WERI-Rb-1 (cell line): Measurements from ENCODE around the gene ZPBP2.
A peak's percentile ranks its signal among the peaks of the same experiment; 100 is the strongest.

Source experiments
- DNase-seq: peaks from one replicate; pipeline ENCODE4 v3.0.0-alpha.2; 2020
- H3K27ac ChIP-seq: fragments of 250-450 bp; sonication (Bioruptor Pico); 2 replicates; pipeline ENCODE4 v1.5.1; 2020; ENCODE audit warnings: mild to moderate bottlenecking, moderate library complexity
- H3K27me3 ChIP-seq: fragments of 250-450 bp; sonication (Bioruptor Pico); 2 replicates; pipeline ENCODE4 v1.5.1; 2021; ENCODE audit warnings: mild to moderate bottlenecking, low read depth, moderate library complexity; ENCODE audit not compliant: insufficient read depth, severe bottlenecking
- H3K36me3 ChIP-seq: fragments of 250-450 bp; sonication (Bioruptor Pico); 2 replicates; pipeline ENCODE4 v1.5.1; 2020; ENCODE audit warnings: mild to moderate bottlenecking, moderate library complexity
- H3K4me3 ChIP-seq: 2 replicates; pipeline ENCODE4 v1.5.1; 2011; ENCODE audit warnings: low read depth, mild to moderate bottlenecking, control low read depth, low read length
- H3K9me3 ChIP-seq: fragments of 250-450 bp; sonication (Bioruptor Pico); 2 replicates; pipeline ENCODE4 v1.5.1; 2021; ENCODE audit warnings: mild to moderate bottlenecking, moderate library complexity; ENCODE audit not compliant: severe bottlenecking
- CTCF ChIP-seq: IDR thresholded peaks from 2 replicates; pipeline ENCODE4 v1.5.1; 2011; ENCODE audit warnings: low read depth, mild to moderate bottlenecking, control low read depth, inconsistent platforms, low read length

ZPBP2 gene

GRCh38 chr17:39835038-39835786 lies 32.8 kb upstream of the ZPBP2 start:
- H3K36me3 ChIP-seq: no peaks in the 10 kb centered on the region
- H3K4me3 ChIP-seq: no peak overlapping the region
- no peak for DNase-seq
- no peak overlapping the region for H3K27ac ChIP-seq
- H3K9me3 ChIP-seq: peaks cover 16% of the 10 kb centered on the region
- no peaks in the 10 kb centered on the region for H3K27me3 ChIP-seq
- TF ChIP-seq CTCF: peak; percentile 52

- no peak for DNase-seq
- no peaks in the 10 kb centered on the region for H3K36me3 ChIP-seq
- H3K27ac ChIP-seq: no peak overlapping the region
- no peak for TF ChIP-seq CTCF
- no peaks in the 10 kb centered on the region for H3K27me3 ChIP-seq
- peaks cover 16% of the 10 kb centered on the region for H3K9me3 ChIP-seq
- H3K4me3 ChIP-seq: no peak overlapping the region
Observed at GRCh38 chr17:39836117-39836516, 31.9 kb upstream of the ZPBP2 start.

- no peak overlapping the region for H3K27ac ChIP-seq
- no peak for TF ChIP-seq CTCF
- H3K4me3 ChIP-seq: no peak overlapping the region
- H3K9me3 ChIP-seq: peaks cover 16% of the 10 kb centered on the region
- H3K27me3 ChIP-seq: no peaks in the 10 kb centered on the region
- H3K36me3 ChIP-seq: no peaks in the 10 kb centered on the region
- DNase-seq: no peak
Observed at GRCh38 chr17:39838057-39838456, 29.9 kb upstream of the ZPBP2 start.

GRCh38 chr17:39838784-39839183 lies 29.2 kb upstream of the ZPBP2 start:
- TF ChIP-seq CTCF: no peak
- Histone ChIP-seq H3K27ac (no peak overlapping the region), H3K9me3 (peaks cover 16% of the 10 kb centered on the region), H3K27me3 (no peaks in the 10 kb centered on the region), H3K4me3 (no peak overlapping the region), H3K36me3 (no peaks in the 10 kb centered on the region)
- no peak for DNase-seq

- H3K4me3 ChIP-seq: no peak overlapping the region
- no peak for DNase-seq
- peaks cover 10% of the 10 kb centered on the region for H3K9me3 ChIP-seq
- H3K36me3 ChIP-seq: no peaks in the 10 kb centered on the region
- H3K27ac ChIP-seq: no peak overlapping the region
- TF ChIP-seq CTCF: no peak
- H3K27me3 ChIP-seq: no peaks in the 10 kb centered on the region
Observed at GRCh38 chr17:39841134-39841683, 26.8 kb upstream of the ZPBP2 start.
